Activated CD4-positive, alpha-beta T cell treated with anti-CD3 and anti-CD28 coated beads, Interleukin-2, amount 50 U/mL, for 48 hours (primary cell): Measurements from ENCODE around the gene CDC20B.
"Not testable (repeated sequence)": the region's sequence is repeated elsewhere in the genome, so short reads cannot be mapped to it uniquely, and the experiment has no call there.

Source experiments
- DNase-seq, 2 experiments: peaks; one replicate each; pipeline ENCODE4 v3.0.0-alpha.2; 2020

CDC20B gene

DNA sequence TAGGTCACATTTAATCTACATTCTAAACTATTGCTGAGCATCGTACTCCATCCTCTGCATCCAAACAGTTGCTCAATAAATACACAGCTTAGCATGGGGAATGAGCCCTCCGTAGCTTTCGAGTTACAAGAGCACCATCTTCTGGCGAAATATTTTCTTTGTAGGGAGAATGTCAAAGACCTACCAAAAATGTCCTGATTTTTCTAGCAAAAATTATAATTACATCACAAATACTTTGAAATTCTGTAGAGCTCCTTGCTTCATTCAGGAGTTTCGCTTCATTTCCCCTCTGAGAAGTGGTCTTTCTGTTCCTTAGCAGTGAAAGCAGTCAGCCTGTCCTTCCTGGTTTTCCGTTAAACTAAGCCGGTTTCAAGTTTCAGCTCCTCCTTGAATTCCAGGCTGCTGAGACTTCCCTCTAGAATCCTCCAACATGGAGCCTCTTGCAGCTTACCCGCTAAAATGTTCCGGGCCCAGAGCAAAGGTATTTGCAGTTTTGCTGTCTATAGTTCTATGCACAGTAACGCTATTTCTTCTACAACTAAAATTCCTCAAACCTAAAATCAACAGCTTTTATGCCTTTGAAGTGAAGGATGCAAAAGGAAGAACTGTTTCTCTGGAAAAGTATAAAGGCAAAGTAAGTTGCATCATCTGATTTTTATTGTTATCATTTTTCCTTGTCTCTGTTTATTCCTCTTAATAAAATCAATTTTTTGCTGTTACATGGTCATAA lies 13.0 kb downstream of the CDC20B start, which contains the start of gene GPX8:
TSS of gene GPX8 (plus strand) at position 409 of the 730 bp plus-strand sequence. CDS start at position 431, 22 bp downstream.
- DNase-seq, result no peak

DNA sequence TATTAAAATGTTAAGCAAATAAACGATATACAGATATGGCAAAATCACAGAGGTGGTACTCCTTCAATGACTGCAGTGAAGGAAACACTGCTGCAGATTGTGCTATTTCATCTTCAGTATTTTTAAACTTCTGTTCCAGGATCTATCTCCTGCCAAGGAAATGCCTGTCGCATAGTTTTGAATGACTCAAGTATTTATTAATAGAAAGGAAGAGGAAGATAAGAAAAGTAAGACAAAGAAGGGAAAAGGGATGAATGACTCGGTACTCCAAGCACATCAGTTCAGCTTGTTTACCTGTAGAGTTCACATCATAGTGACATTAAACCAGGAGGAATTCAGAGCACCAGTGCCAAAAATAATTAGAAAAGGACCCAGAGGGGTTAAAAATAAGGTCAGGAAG lies 18.1 kb downstream of the CDC20B start:
- DNase-seq, result no peak

DNA sequence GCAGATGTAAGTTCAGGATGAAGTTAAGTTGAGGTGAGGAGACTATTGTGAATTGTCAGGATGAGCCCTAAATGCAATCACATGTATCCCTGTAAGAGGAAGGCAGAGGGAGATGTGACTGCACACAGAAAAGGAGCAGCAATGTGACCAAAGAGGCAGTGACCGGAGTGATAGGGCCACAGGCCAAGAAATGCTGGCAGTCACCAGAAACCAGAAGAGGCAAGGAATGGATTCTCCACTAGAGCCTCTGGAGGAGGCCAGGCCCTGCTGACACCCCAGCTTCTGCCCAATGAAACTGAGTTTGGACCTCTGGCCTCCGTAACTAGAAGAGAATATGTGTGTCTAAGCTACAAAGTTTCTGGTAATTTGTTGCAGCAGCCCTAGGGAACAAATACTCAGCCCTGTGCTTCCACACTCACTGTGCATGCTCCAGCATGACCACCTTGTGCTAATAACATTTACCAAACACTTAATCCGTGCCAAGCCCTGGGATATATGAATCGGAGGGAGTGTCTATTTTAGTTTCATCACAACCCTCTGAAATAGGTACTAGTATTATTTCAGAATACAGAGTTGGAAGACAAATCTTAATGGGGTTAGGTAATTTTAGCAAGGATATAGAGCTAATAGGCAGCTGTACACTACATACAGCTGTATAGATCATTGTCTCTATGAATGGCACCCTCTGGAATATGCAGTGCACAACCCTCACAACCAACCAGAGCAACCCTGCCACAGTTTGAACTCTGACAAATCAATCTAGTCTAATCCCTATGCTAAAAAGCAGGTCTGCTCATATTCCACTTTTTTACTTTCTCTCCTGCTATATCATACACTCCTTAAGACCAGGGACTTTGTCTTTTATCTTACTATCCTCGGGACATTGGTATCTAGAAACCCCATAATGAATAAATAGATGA lies 20.8 kb downstream of the CDC20B start:
- no peak for DNase-seq

DNA sequence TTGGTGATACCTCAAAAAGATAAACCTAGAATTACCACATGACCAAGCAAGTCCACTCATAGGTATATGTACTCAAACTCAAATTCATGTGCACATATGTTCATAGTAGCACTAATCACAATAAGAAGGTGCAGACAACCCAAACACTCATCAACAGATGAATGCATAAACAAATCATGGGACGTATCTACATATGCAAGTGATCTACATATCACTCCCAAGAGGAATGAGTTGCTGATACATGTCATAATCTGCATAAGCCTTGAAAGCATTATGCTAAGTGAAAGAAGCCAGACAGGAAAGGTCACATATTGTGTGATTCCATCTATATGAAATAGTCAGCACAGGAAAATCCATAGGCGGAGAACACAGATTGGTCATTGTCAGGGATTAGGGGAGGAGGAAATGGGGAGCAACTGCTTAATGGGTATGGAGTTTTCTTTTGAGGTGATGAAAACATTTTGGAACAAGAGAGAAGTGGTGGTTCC lies 23.6 kb downstream of the CDC20B start:
- no peak for DNase-seq

DNA sequence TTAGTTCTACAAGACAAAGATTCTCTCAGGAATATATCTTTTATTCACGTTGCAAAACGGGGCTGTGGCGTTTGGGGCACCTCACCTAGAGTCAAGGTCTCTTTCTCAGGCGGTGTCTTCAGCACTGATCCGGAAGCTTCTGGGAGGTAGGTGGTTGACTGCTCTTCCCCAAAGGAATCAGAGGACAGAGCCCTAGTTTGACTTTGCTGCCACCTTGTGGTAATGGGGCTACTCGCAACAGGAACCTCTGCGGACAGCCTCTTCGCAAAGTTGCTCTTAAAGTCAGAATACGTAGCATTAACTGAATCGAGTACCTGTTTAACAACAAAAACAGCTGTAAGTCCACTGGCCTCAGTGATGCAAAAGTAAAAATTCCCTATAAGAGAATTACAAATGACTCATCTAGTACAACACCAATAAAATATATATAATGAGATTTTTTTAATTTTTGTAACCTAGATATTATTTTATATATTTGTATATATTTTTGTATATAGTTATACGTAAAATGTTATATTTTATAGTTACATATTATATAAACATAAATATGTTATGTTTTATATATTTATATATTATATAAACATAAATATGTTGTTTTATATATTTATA lies 26.3 kb downstream of the CDC20B start:
- peak; percentile 81 to 88 for DNase-seq

DNA sequence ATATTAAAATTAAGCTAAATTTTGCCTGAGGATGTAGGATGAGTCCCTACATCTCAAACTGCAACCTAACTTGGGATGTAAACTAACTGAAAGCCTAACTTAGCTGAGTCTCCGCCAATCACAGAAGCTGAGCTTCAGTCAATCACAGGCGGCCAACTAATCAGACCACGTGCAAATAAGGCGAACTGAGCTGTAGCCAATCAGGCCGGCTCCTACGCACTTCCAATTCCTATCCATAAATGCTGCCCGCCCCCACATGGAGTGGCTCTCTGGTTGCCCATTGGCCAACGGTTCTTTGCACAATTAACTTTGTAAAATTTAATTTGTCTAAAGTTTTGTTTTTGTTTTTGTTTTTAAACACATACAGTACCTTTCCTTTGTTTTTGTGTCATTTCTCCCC lies 26.9 kb downstream of the CDC20B start:
- DNase-seq, result no peak

DNA sequence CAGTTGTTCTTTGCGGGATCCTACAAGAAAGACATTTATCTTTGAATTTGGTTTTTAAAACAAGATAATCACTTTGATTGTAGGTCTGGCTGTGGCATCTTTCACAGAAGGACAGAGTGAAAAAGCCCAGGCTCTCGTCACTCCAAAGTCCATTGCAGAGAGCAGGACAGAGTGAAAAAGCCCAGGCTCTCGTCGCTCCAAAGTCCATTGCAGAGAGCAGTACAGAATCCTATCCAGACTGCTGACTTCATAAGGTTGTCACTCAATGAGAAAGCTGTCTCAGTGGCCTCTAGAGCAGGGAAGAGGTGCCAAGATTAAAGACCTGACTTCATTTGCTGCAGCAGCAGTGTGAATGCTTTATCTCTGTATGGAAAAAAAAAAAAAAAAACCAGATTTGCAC lies 29.4 kb downstream of the CDC20B start:
- no peak for DNase-seq

DNA sequence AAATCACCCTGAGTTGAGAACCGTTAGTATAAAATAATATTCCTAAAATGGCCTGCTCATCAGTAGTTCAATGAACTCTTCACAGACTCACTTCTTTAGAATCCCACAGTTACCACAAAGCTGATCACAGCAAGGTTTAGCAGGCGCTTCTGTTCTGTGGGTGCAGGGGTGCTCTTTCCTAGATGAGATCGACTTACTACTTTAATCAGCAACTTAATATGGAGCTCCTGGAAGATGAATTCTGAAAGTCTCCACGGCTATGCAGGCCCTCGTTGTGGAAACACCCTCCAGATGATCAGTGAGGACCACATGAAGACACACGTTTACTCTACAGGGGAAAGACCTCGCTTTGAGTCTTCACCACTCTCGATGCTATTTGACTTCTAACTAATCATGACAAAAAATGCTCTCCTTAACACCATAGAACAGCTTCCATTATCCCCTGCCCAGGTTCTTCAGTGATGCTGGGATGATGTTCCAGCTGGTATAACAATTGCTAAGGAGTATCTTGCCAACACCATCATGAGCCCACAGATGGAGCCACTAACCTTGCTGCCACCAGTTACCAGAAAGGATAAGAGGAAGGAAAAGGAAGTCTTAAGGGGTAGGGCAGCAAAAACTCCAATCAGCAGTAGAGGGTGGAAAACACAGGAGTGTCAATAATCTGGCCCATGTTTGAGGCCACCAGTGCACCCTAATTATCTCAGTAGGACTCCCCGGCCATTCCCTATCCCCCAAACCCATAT lies 30.9 kb downstream of the CDC20B start:
- DNase-seq, result peak in 1 of 2 experiments; percentile 6

DNA sequence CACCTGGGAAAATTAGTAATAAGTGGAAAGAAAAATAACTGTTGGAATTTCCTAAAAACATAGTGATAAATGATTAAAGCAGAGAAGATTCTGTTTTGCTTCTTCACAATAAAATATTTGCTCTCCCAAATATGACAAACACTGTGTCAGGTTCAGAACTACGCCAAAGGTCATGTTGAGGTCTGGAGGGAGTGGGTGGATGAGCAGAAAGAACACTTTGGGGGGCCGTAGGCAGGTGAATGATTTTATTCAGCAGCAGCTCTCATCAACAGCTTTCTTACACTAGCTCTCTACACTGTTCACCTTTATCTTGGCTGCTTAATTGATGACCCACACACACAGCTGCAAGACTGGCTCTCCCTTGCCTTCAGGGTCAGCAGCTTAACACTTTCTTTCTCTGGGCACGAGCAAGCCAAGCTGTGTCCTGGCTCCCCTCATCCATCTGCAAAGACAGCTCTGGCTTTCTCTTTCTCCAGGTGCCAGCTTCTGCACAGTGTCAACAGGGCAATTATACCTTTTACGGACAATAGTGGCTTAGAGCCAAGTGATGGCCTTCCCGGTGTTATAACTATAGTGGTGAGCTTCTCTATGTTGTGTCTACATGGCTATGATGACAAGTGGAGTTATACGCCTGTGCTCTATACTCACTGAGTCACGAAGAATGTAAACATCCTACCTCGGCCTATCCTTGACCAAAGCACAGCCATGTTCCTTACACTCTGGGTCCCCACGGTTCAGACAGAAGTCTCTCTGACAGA lies 31.9 kb downstream of the CDC20B start:
- DNase-seq, result no peak

DNA sequence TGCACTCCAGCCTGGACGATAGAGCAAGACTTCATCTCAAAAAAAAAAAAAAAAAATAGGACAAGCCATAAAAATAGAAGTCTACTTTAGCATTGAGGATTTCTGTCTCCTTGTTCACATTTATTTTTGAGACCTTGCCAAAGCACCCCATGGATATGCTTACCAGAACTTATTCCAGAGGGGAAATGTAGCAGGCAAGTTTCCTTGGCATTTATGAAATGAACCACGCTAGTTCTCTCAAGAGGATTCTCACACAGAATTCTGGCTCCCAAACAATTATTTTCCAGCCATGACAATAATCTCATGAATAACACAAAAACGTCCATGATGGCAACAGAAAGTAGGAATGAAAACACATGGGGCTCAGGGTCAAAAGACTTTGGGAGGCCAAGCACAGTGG lies 36.5 kb downstream of the CDC20B start:
- DNase-seq, result no peak

DNA sequence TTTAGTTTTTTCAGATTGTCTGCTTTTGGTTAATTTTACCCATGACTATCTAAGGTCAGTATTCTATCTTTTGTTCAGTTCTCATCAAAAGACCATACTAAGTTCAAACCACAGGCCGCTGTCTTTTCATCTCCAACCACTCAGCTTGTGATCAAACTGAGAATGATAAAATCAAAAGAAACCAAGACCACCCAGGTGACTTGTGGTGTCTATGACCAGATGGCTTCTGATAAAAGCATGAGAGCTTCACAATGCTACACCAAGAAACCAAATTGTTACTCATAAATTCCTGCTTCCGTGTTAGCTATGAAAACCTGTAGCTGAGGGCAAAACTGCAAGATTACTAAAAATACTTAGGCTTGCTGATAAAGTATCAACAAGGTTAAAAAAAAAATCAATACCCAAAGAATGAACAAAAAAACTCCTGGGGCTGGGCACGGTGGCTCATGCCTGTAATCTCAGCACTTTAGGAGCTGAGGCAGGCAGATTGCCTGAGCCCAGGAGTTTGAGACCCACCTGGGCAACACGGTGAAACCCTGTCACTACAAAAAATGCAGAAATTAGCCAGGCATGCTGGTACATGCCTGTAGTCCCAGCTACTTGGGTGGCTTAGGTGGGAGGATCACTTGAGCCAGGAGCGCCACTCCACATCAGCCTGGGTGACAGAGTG lies 38.8 kb downstream of the CDC20B start:
- no peak for DNase-seq

DNA sequence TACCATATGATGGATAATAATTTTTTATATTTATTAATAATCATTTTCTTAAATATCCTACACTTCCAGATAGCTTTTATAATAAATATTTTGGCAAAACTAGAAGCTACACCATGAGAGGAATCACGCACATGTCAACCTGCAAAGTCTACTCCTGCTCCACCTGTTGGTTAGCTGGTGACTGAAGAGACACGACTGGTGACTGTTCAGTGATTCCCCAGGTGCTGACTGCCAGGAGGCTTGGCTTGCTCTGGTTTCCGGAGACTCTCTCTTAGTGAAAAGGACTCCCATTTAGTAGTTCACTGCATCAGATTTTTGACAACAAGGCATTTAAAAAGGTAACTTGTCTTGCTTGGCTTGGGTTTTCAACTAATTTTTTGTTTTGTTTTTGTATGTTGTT lies 49.6 kb downstream of the CDC20B start:
- no peak for DNase-seq

DNA sequence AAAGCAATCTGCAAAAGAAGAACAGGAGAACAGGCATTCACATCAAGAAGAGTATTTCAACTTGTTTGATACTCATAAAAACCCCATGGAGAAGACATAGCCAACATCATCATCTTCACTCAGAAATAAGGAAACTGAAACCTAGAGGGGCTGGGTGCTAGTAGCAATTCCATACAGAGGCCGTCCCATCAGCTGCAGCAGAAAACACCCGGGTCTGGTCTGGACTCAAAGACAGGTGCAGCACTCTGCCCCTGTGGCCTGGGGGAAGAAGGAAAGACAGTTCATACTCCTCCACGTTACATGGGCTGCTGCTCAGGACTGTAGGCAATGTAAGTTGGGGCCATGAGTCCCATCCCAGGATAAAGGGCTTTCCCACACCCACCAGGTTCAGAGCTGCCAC lies 58.9 kb downstream of the CDC20B start:
- DNase-seq, result no peak

DNA sequence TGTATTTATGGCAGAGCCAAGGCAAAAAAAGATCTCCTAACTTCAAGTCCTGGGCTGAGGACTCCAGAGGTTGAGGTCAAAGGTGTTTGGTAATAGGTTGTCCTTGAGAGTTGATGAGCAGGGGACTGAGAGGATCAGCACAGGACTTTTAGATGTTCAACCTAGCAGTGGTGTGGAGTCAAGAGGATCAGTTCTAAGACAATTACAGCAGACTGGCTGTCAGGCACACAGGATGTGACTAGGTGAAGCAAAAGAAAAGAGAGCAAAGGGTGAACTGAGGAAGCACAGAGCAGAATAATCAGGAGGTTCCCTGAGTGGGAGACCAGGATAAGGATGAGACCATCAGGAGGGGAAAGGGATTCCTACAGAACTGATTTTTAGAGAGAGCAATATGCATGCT lies 59.6 kb downstream of the CDC20B start:
- no peak for DNase-seq

DNA sequence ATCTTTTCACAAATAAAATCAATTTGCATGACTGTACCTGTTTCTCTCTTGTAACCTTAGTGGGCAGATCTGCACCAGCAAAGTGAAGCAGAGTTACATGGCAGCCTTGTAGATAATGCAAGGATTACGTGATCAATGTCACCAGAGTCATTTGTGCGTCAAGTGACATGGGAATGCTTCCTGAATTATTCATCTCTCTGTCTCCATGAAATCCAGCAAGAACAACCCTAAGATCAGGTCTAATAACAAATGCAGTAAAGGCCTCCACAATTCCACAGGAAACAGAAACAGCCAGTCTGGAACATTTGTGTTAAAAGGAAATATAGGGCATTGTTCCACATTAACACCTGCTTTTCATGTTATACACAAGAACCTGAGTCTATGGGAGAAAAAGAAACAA lies 62.8 kb downstream of the CDC20B start:
- no peak for DNase-seq

DNA sequence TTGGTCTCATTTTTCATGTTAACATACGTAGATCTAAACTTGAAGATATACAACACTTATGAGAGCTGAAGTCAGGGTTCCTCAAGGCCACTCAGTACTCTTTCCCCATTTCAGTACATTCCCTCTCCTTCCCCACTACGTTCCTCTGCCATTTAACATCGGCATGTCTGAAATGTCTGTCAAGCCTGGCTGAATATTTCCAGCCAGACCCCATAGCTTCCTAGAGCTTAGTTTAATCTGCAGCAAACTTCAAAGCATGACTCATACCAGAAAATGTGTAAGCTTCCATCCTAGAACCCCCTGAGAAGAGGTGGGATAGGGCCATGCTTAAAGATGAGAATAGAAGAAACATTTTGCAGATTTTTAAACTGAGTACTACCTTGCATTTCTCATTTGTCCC lies 64.3 kb downstream of the CDC20B start:
- no peak for DNase-seq

DNA sequence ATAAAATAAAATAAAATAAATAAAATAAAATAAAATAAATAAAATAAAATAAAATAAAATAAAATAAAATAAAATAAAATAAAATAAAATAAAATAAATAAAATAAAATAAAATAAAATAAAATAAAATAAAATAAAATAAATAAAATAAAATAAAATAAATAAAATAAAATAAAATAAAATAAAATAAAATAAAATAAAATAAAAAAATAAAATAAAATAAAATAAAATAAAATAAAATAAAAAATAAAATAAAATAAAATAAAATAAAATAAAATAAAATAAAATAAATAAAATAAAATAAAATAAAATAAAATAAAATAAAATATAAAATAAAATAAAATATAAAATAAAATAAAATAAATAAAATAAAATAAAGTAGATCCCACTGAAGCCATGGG lies 67.0 kb downstream of the CDC20B start:
- DNase-seq, result not testable (repeated sequence)

DNA sequence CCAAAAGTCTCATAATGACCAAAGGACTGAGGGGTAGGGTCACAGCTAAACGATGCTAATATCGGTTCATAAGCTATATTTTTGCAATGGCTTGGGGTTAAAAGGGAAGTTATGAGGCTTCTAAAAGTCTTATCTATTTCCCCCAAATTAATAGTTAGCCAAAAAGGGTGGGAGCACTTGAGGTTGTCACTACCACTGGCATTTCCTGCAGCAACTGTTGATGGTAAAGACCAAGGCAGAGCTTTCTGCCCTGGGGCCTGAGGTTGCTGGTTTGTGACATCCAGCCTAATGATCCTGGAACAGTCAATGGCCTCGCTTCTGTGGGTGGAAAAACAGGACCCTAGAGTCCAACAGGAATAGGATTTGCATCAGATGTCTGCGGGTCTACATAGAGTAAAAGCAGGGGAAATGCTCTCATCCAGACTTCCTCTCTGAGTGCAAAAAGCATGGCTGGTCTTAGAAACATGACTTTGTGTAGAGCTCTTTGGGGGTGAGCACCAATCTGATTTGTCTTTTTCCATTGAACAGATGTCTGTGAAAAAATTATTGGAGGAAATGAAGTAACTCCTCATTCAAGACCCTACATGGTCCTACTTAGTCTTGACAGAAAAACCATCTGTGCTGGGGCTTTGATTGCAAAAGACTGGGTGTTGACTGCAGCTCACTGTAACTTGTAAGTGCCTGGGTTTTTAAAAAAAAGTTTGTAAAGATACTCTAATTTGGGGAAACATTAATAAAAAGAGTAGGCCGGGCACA lies 67.9 kb downstream of the CDC20B start:
- DNase-seq, result no peak

DNA sequence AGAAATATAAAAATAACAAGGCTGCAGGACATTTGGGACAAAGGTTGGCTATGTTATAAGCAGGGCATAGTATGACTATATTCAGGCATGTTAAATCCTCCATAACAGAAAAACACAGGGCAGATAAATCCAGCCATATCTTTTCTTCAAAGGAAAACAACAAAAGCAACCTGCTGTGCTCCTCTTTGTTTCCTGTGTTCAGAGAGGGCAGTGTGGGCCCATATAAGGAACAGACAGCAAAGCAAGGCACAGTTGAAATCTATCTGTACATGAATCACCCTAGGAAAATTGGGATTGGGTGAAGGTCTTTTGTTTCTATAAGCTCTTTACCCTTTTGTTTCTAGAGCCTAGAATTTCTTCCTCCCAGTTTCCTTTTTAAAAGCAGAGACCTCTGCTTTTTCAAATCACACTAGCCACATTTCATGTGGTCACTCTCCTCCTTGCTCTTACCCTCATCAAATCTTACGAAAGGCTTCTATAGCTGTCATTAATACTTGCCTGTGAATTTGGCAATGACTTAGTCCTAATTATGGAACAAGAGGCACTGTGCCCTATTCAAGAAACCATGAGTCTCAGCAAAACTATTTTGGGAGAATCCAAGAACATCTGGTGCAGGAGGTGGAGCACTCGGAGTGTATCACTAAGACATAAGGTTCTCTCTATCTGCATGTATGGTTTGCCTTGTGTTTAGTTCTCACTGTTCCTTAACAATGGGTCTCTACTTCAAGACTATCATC lies 68.8 kb downstream of the CDC20B start:
- no peak for DNase-seq

DNA sequence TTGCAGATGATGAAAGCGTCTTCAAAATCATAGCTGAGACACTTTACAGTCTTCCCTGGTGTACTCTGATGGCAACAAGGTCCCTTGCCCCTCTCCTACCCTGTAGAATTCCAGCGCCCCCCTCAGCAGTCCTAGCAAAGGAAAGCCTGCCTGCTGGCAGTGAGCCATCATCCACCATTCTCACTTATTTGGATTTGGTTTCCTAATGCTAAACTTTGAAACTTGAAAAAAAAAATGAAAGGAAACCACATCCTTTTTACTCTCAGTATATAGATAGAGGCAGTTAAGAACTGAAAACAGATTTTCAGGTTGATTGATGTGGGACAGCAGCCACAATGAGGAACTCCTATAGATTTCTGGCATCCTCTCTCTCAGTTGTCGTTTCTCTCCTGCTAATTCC lies 70.6 kb downstream of the CDC20B start, which contains the start of gene GZMA:
TSS of gene GZMA (plus strand) at position 299 of the 400 bp plus-strand sequence. CDS start at position 336, 37 bp downstream.
- DNase-seq, result peak in 1 of 2 experiments; percentile 30
